SHP77 (cell line): ENCODE results near the gene TAX1BP1.

Experiments used
- DNase-seq, 2 experiments: peaks; one replicate each; lab custom pipeline; 2025; lab: John Stamatoyannopoulos, UW

The TAX1BP1 gene

DNA sequence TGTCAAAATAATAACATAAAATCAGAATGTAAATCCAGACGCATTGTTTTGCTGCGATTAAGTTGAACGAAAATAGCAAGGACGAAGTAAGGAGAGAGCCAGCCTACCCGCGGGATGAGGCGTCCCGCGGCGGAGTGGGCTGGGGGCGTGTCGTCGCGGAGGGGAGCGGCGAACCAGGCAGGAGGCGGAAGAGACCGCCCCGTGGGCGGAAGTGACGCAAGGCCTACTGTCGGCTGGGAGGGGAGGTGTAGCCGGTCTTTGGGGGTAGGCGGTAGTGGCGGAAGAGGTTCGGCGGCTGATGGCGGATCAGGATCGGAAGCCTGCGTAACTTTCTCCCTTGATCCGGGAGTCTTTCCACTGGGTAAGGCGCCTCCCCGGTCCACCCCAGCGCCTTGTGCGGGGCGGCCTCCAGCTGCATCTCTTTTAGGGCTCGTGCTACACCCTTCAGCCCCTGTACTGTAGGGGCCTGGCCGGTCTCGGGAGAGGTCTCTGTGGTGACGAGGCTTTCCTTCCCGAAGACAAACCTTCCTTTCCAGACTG is at the start of gene TAX1BP1:
TSS of gene TAX1BP1 (plus strand) at position 254 of the 540 bp plus-strand sequence. CDS start 8,363 bp downstream, outside the sequence.
- peak; percentile 95 for DNase-seq

DNA sequence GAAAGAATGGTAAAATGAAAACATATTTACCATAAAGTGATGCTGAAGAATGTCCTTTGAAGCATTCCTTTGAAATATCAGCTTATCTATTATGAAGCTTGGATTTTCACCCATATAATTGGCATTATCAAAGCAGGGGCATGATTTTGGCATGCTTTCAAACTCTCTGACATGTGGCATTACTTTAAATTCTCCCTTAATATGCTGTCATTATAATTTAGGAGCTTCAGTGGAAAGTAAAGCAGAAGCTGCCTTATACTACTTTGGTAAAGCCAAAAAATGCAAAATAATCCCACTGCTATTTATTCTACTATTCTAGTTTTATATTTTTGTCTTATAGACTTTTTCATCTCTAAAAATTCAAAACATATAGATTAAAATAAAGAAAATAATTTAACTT is 49.3 kb upstream of the TAX1BP1 start:
- no peak for DNase-seq

DNA sequence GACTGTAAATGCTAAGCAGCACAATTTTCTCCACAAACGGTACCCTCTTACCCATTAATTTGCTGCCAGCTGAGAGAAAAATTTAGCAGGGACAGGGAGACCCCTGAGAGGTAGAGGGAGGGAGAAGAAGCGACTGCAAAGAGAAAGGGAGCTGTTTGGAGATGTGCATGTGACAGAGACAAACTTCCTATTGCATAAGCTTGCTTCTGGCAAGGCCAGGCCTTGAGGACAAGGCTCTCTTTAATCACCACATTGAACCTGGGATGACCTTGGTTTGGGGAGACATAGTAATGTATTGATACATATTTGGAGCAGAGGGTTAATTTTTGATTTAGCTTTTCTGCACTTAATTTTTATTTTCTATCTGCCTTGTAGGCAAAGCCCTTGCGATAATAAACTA is 46.2 kb upstream of the TAX1BP1 start:
- DNase-seq: no peak

DNA sequence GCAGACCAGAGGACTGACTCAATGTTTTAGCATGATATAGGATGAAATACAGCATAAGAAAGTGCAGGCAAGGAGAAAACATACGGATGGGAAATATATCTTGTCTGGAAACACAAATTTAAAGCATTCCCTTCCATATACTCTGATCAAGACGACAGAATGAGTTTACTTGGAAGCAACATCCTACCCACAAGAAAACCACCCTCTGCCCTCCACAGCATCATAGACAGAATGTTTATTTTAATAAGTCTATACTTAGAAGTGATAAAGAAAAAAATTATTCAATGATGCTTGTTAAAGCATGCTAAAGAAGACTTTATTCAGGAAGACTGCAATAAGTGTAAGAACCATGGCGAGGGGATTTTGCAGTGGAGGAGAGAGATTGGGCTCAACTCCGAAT is 44.9 kb upstream of the TAX1BP1 start:
- no peak for DNase-seq

DNA sequence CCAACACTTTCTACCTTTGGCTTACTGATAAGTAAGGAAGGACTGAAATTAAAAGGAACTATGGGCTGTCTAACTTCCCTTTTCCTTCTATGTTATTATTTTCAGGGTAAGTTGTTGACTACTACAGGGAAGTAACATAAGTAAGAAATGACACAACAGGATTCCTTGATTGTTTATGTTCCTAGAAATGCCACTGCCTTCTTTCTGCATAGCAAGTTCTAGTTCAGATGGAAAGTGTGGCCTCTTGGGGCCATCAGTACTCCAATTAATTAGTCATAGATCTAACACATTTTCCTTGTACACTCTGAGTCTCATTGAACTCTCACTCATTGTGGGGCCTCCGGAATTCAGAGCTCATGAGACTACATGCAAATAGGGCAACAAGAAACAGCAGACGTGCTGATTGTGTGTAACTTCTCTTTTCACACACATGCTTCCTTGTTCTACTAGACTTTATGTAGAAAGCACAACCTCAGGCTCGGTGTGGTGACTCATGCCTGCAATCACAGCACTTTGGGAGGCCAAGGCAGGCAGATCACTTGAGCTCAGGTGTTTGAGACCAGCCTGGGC is 42.0 kb upstream of the TAX1BP1 start:
- DNase-seq: no peak

DNA sequence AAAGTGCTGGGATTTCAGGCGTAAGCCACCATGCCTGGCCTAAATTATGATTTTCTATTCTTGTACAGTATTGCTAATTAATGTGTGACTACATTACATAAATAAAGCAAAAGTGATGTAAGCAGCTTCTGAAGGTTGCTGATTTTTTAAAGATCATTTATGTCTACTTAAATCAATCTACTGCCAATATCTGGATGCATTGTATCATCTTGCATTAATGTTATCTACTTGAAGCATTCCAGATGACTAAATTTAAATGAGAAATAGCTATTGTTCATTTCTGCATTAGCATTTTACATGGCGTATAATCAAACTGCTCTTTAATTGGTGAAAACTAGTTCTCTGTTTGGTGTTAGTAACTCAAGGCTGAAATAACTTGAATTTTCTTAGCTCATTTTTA is 40.2 kb upstream of the TAX1BP1 start:
- no peak for DNase-seq

DNA sequence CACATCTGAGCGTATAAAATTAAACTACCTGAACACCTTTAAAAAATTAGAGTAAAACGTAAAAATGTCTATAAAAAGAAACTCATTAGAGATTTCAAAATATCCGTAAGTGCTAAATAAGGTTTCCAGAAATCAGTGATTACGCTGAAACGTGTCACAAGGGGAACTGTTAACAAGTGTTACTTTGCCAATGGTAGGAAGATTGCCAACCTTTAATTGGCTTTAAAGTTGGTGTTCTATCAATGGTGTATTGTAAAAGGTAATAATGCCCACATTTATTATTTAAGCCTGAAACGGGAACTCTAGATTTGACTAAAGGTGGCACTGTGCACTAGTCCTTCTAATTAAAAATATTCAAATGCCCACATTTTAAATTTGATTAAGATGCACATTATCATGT is 39.5 kb upstream of the TAX1BP1 start:
- no peak for DNase-seq

DNA sequence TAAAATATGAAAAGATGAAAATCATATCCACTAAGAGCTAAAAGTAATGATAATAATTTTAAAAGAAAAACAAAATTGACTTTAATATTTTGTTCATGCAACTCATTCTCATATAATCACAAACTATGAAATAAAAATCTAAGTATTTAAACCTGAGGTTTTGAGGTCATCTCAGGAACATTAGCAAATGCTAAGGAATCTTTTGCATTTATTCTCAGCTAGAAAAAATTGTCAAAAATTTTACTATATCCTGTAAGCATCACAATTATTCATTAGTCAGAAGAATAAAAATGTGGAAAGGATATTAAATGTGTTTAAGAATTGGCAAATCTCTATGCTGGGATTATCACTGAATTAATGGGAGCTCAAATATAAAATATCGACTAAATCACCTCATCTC is 36.8 kb upstream of the TAX1BP1 start:
- no peak for DNase-seq

DNA sequence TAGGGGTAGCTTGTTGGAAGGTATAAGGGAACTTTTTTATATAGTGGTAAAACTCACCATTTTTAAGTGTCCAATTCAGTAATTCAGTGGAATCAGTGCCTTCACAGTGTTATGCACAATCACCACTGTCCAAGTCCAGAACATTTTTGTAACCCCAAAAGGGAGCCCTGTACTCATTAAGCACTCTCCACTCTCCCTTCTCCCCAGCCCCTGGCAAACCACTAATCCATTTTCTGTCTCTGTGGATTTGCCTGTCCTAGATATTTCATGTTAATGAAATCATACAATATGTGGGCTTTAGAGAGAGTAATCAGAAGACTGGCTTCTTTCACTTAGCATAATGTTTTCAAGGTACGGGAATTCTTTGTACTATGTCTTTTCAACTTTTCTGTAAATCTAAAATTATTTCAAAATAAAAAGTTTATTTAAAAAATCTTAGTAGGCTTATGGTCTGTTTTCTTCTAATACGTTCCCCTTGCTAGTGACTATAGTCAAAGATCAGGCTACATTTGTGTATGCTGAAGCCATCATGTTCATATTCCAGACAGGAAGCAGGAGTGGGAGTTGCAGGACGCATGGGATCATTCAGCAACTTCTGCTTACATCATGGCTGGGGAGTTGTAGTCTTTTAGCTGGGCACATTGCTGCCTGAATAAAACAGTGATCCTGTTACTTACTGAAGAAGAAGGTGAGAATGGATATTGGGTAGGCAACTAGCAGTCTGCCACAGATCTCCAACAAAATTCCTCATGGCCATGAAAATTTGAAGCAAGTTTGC is 35.4 kb upstream of the TAX1BP1 start:
- no peak for DNase-seq

DNA sequence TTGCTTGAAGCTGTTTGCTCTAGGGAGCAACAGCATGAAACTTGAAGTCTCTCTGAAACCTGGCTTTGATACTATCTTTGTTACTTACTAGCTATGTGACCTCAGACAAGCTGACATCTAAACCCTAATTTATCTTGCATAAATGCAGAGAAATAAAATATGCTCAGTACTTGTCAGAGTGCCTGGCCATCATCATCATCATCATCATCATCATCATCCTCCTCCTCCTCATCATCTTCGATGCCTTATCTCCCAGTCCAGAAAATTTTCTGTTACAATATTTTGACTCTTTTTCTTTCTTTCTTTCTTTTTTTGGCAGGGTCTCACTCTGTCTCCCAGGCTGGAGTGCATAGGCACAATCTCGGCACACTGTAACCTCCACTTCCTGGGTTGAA is 34.8 kb upstream of the TAX1BP1 start:
- DNase-seq: no peak

DNA sequence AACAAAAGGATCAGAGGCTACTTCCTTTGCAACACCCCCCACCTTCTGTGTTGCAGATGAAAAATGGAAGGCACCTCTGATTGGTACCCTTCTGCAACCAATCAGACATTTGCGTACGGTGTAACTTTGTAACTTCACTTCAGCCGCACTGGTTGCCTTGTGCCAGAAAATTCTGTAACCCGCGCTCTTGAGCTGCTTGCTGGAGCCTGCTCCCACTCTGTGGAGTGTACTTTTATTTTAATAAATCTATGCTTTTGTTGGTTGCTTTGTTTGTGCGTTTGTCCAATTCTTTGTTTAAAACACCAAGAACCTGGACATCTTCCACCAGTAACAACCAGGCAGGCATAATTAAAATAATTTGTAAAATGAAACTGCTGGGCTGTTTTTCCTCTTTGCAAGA is 31.5 kb upstream of the TAX1BP1 start:
- no peak for DNase-seq

DNA sequence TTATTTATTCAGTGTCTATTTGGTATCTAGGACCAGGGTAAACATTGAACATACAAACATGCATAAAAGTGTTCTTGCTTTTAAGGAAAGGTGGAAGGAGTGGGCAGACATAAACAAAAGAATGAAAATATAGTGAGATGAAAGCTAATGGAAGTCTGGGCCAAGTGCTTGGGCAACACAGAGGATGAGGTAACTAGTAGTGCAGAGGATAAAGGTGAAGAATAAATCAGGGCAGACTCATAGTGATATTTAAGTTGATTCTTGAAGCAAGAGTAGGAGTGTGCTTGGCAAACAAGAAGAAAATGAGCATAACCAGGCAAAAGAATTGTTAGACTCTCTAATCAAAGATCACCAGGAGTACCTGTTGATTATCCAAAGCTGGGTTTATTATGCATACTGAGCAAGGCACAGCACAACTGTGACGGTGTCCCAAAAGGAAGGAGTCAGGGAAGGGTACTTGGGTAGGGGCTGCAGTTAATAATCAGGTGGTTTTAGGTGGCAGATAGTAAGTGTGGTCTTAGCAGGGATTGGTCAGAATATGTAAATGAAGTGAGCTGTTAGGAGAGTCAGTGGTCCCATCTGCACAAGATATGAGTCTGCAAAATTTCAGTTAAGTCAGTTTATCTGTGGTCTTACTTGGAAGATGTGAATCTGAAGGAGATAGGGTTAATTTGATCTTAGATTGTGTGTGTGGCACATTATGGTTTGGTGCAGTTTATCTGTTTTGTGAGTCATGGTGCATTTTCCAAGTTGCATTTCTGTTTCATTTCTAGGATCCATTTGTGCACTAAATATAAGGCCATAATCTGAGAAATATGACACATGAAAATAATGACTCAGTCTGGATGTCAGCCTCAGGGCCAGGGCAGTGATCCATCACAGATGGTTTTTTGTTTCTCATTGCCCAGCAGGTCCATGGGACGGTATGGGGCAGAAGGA is 30.6 kb upstream of the TAX1BP1 start:
- DNase-seq: no peak

DNA sequence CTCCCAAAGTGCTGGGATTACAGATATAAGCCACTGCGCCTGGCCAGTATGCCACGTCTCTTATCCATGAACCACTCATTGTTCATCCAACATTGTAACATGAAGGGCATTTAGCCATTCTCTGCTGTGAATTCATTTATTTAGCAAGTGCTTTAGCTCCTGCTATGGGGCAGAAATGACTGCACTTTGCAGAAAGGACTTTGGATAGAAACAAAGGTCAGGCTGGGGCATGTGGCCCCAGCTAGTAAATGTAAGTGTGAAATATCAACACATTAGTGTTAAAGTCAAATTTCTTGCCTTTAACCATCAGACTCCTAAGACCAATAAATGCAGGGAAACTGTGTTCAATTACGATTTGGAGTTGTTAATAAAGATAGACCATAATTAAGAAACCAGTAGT is 27.7 kb upstream of the TAX1BP1 start:
- DNase-seq: no peak

DNA sequence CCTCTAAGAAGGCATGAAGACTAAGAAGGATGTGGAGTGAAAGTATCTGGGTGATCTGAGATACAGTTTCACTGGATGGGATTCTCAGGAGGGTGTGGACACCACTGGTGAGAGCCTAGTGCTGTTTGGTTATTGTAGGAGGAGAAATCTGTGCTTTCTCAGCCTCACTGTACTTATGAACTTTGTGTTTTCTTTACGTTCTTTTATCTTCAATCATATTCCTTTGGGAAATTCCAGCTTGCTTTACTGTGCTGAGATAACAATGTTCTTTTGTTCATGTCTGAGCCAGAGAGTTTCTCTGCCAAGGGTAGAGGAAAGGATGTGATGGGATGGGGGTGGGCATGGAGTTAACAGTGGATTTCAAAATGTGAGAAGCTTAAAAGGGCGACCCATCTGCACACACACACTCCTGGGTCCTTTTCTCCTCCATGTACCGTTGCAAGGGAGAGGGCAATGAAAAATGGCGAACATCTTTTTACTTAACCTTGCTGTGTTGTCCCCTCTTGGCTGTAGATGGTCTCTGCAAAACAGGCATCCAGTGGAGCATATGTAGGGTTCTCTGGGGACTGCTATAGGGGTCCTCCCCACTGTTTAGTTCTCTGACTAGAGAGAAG is 25.0 kb upstream of the TAX1BP1 start:
- no peak for DNase-seq

DNA sequence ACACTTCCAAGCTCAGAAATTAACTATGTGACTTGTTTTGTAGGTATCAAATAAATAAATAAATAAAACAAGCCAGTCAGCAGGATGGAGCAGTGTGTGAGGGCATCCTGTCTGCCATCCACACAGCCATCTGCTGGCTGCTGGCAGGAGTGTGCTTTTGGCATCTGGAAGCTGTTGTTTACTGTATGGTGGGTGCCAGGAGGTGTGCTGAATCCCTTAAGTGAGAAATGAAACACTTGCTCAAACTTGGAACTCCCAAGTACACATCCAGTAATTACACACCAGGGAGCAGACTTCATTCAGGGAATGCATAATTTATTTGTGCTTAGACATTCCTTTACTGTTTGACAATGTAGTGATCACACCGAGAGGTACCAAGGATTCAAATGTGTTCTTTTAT is 16.9 kb upstream of the TAX1BP1 start:
- peak in 1 of 2 experiments; percentile 39 for DNase-seq

DNA sequence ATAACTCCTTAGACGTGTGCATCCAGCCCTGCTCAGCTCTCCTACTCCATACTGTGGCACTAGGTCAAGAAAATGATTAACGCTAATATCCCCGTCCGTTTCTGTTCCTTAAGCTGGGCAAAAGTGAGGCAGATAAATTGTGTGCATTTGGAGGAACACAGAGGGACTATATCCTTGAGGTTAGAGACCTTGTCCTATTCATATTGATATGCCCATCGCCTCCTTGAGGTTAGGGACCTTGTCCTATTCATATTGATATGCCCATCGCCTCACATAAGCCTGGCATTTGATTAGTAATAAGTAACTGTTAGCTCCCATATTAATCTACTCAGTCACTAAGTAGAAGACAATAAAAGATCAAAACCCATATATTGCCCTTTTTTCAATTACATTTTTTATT is 12.9 kb upstream of the TAX1BP1 start:
- no peak for DNase-seq

DNA sequence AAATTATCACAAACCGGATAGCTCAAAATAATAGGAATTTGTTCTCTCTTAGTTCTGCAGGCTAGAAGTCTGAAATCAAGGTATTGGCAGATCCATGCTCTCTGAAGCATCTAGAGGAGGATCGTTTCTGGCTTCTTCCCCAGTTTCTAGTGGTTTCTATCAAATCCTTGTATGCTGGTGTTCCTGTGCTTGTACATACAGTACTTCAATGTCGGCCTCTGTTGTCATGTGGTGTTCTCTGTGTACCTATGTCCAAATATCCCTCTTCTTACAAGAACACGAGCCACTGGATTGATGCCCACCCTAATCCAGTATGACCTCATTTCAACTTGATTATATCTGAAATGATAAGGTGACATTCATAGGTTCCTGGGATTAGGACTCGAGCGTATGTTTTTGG is 9.8 kb upstream of the TAX1BP1 start:
- DNase-seq: no peak

DNA sequence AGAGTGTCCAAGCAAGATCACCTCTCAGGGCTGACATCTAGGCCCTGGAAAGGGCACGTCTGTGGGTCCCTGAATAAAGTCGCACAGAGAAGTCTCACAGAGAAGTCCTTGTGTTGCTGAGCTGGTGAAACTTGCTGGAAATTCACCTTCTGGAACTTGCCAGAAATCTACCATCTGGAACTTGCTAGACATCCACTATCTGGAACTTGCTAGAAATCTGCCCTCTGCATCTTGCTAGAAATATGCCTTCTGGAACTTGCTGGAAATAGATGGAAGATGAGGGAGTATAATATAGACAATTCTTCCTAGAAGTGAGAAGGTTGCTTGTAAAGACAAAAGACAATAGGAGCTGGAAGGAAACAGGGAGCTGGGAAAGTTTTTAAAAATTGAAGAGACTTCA is 5.4 kb upstream of the TAX1BP1 start:
- DNase-seq: no peak

DNA sequence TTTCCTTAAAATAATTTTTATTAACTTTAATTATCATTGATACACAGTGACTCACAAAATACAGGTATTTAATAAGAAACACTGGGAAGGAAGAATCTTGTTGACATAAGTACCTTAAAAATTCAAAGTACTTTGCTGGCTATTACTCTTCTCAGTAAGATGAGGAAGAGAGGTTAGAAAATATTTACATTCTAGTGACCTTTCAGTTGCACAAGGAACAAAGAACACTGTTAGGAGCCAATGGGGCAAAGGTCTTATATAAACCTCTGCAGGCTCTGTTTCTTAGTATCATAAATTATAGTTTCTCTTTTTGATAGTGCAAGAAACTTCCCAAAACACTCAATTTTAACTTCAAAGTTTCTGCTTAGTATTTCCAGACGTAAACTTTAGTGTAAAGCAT is 4.8 kb upstream of the TAX1BP1 start:
- DNase-seq: no peak

DNA sequence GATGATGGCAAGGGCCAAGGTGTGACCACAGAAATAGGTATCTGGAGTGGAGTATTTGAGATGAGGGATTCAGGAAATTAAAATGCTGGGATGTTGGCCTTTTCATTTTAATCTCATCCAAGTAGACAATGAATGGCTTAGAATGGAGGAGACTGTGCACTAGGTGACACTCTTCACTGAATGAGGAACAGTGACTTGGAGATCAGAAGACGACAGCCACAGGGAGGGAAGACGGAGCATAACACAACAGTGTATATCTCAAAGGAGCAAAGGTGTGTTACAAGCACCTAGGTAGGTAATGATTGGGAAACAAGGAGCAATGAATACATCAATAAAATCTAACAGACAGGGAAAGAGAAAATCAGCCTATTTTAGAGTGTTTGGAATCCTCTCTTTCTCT is 4.1 kb upstream of the TAX1BP1 start:
- DNase-seq: no peak

DNA sequence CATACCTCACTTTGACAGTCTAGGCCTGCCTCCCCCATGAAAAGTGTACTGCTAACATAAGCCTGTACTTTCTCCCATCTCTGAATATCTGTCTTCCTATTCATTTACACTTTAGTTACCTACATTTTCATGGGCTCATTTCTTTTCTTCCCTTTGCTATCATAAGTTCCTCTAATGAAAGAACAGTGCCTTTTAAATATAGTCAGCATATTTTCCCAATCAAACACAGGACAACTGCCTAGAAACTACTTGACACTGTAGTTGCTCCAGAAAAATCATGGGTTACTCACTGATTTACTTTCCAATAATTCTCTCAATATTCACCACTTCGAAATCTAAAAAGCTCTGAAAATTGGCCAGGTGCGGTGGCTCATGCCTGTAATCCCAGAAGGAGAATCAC is 2.8 kb upstream of the TAX1BP1 start:
- no peak for DNase-seq

DNA sequence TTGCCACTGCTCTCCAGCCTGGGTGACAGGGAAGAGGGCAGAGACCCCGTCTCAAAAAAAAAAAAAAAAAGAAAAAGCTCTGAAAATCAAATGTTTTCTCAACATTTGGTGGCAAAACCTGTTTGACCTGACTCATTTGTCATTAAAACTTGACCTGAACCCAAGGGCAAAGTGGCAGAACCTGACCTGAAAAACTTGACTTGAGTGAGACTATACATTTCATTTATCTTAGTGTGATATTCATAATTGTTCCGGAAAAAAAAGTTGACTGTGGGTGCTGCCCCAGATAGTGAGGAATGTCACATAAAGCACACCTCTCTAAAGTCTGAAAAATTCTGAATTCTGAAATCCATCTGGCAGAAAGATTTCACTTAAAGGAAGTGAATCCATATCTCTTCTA is 2.3 kb upstream of the TAX1BP1 start:
- DNase-seq: no peak
